OCI-LY1 (cell line): ENCODE data around the gene DNAJA3.

Experiments used
- EZH2 ChIP-seq: fragments of 200-600 bp; sonication (generic), shearing (Covaris generic); IDR thresholded peaks from 2 replicates; pipeline ENCODE4 v1.8.0; 2017; ENCODE audit warnings: borderline replicate concordance, mixed run types, mild to moderate bottlenecking, antibody characterized with exemption, low read length, moderate library complexity, mixed read lengths
- TF ChIP-seq, protein P1 (sequence below): fragments of 200-600 bp; sonication (generic), shearing (Covaris generic); IDR thresholded peaks from 2 replicates; pipeline ENCODE4 v1.5.1; 2017; ENCODE audit warnings: mild to moderate bottlenecking, antibody characterized with exemption, low read length, moderate library complexity, mixed read lengths

DNA sequence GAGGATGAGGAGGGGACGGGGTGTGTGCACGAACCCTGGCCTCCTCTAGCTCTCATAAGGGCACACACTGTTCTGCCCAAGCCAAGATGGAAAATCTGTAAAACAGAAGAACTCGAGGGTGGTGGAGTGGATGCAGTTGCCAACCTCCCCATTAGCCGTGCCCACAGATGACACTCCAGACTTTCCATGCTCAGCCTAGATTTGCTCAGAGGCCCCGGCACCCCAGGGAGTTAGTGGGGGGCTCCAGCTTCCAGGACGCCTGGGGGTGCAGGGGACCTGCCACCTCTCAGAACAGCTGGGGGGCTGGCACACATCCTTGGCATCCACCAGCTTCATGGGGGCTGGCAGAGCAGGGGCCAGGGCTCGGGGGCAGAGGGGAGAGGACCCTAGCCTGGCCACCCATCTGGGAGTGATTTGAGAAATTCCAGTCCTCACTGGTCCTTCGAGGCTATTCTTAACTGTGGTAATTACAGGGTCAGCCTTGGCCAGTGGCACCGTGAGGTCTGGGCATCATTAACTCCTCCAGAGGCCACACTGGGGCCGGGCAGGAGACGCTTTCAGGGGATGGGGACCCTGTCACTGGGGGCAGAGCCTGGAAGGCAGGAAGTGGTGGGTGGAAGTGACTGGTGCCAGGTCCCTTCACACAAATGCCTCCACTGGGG is 39.7 kb upstream of the DNAJA3 start:
- TF ChIP-seq, protein P1, sequence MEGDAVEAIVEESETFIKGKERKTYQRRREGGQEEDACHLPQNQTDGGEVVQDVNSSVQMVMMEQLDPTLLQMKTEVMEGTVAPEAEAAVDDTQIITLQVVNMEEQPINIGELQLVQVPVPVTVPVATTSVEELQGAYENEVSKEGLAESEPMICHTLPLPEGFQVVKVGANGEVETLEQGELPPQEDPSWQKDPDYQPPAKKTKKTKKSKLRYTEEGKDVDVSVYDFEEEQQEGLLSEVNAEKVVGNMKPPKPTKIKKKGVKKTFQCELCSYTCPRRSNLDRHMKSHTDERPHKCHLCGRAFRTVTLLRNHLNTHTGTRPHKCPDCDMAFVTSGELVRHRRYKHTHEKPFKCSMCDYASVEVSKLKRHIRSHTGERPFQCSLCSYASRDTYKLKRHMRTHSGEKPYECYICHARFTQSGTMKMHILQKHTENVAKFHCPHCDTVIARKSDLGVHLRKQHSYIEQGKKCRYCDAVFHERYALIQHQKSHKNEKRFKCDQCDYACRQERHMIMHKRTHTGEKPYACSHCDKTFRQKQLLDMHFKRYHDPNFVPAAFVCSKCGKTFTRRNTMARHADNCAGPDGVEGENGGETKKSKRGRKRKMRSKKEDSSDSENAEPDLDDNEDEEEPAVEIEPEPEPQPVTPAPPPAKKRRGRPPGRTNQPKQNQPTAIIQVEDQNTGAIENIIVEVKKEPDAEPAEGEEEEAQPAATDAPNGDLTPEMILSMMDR = no peak
- TF ChIP-seq EZH2 = no peak
